Hematopoietic multipotent progenitor cell (in vitro differentiated cells): Measurements from ENCODE around the gene GADD45GIP1. TPM values are rescaled to one million over a fixed set of nuclear protein-coding genes. Genes with fewer than 3 reads are reported as not detected.
A peak's percentile ranks its signal among the peaks of the same experiment; 100 is the strongest.

Experiments
- DNase-seq, 3 donors: peaks; one replicate each; pipeline ENCODE4 v3.0.0-alpha.2; 2011 to 2015; ENCODE audit warnings: low read depth in 2 of 3, low spot score in 2 of 3
- total RNA-seq: library from RNA; depleted of rRNA; stranded (reverse); fragments of >200 nt; gene quantifications from one replicate; pipeline ENCODE4 v1.2.3, GENCODE V29; 2012

GADD45GIP1 gene
- total RNA-seq: 24.5 TPM

GRCh38 chr19:12956446-12957388, at the start of gene GADD45GIP1:
Gene GADD45GIP1, minus strand, starts transcription at chr19:12957223. Its CDS starts 11 bp downstream, at chr19:12957212.
- DNase-seq: peak in 2 of 3 donors; percentile 80 to 84

GRCh38 chr19:13005861-13006370, 48.9 kb upstream of the GADD45GIP1 start:
- DNase-seq: no peak

DNA sequence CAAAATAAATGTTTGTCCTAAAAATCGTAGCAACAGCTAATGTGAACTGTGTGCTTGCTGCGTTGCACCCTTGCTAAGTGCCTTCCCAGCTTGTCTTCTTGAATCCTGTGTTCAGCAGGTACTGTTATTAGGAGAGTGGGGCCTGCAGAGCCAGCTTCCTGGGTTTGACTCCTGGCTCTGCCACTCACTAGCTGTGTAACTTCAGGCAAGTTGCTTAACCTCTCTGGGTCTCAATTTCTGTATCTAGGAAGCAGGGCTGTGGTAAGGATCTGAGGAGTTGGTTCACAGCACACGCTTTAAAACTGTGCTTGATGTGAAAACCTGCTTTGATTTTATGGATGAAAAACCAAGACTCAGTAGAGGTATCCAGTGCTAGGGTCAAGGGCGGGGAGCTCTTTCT, 48.2 kb upstream of the GADD45GIP1 start:
- no peak for DNase-seq

DNA sequence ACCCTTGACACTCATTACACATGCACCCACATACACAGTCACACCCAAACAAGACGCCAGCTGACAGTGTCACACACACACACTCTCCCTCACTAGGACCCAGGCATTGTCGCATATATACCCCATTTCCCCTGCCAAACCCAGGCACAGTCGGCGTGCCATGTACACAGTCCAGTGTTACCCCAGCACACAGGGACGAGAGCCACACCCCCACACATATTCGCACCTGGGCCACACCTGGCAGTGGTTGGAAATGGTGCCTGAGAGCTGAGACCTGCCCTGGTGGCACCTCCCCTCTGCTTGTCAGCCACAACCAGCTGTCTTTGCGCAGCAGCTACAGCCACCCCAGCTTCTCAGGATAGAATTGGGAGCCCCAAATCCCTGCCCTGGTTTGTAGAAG, 47.2 kb upstream of the GADD45GIP1 start:
- DNase-seq: no peak

- no peak for DNase-seq
Observed at GRCh38 chr19:13003081-13003480, 46.1 kb upstream of the GADD45GIP1 start.

- no peak for DNase-seq
Observed at GRCh38 chr19:13002166-13002898, 45.3 kb upstream of the GADD45GIP1 start.

DNA sequence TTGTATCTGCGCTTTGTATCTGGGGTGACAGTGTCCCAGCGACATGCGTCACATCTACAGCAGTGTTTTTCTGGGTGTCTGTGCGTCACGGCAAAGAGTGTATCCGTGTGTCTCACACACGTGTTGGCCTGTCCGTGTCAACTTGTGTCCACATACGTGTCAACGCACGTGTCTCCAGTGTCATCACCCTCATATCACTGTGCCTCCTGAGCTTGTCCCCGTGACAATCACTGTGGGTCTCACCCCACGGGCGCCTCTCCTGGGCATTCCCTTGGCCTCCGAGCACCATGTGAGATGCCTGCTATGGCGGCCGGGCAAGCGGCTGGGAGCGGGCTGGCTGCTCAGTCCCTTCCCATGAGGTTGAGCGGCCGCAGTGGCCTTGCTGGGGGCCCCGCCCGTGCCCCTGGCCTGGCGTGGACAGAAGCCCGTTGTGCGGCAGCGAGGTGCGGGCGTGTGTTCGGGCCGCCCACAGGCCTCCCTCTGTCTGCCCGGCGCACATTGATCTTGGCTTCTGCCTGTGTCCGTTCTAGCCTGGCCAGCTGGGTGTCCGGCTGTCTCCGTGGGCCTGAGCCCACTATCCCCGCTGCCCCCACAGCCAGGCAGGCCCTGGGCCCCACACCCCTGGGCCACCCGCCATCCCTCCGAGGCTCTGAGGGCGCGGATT, 44.6 kb upstream of the GADD45GIP1 start:
- DNase-seq: no peak

DNA sequence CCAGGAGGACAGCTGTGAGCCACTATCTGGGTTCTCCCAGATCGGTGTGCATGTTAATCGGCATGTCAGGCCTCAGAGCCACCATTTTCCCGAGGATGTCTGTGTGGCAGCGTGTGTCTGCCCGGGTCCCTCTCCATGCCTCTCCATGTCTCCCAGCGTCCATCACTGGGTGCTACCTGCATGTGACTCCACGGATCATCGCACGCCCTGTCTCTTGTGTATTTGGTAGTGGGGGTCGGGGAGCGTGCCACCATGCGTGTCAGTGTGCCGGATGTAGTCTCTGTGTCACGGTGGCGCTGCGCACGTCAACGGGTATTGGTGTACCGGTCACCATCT, 44.1 kb upstream of the GADD45GIP1 start:
- DNase-seq: no peak

DNA sequence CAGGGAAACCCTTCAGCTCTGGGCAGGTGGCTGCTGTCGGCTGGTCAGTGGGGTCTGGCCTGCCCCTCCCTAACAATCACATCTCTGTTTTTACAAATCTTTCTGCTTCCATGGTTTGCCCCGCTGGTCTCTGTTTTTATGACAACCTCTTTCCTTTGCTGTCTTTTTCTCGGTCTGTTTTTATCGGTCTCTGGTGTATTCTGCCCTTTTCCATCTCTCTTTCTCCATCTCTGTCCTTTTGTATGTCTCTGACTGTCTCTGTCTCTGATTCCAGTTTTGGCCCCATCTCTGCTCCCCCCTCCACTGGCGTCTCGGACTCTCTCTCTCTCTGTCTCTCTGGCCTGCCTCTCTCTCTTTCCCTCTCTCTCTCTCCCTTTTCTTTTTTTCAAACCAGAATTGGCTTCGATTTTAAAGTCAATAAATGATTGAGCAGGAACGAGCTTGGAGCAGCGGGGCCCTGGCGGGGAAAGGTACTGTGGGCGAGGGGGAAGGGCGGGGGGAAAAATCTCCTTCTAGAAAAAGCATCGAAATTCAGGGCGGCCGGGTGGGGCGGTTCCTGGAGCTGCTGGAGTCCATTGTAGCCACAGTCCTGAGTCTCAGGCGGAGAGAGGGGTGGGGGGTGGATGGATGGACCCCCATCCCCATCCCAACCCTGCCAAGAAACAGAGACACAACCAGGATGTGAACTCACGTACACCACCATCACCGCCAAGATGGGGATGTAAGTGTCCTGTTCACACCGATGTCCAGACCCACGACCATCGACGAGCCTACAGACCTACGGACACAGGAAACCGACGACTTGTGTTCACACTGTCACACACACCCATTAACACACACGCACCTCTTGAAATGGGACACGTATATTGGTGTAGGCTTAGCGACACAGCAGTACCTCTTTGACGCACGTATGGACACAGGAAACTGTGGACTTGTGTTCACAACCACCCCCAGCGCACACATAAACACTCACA, 41.2 kb upstream of the GADD45GIP1 start:
- no peak for DNase-seq

DNA sequence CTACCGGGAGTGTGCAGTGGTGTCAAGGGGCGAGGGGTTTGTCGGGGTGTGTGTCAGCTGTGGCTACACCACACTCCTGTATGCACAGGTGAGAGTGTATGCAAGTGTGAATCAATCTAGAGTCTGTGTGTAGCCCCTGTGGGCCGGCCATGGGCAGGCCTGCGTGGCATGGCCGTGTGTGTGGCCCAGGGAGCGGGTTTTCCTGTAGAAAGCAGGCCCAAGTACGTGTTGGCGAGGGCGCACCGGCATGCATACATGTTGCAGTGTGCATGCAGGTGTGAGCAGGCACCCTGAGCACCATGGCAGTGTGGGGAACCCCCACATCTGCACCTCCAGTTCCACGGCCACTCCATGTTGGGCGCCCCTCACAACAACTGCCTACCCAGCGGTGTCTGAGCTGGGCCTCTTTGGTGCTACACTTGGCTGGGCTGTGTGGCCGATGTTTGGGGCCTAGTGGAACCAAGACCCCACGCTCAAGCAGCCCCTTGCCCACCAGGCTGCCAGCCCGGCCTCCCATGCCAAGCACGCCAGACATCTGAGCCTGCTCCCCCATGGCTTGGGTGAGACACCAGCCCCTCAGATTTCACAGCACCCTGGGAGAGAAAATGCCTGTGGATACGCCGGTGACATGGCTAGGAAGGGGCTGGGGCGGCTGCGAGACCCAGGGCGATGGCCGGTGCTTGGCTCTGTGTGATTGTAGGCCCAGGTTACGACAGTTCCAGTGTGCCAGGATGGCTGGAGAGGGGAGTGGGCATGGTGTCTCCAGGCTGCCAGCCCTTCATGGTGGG, 40.4 kb upstream of the GADD45GIP1 start:
- DNase-seq: no peak

- DNase-seq: no peak
Observed at GRCh38 chr19:12996406-12997094, 39.5 kb upstream of the GADD45GIP1 start.

DNA sequence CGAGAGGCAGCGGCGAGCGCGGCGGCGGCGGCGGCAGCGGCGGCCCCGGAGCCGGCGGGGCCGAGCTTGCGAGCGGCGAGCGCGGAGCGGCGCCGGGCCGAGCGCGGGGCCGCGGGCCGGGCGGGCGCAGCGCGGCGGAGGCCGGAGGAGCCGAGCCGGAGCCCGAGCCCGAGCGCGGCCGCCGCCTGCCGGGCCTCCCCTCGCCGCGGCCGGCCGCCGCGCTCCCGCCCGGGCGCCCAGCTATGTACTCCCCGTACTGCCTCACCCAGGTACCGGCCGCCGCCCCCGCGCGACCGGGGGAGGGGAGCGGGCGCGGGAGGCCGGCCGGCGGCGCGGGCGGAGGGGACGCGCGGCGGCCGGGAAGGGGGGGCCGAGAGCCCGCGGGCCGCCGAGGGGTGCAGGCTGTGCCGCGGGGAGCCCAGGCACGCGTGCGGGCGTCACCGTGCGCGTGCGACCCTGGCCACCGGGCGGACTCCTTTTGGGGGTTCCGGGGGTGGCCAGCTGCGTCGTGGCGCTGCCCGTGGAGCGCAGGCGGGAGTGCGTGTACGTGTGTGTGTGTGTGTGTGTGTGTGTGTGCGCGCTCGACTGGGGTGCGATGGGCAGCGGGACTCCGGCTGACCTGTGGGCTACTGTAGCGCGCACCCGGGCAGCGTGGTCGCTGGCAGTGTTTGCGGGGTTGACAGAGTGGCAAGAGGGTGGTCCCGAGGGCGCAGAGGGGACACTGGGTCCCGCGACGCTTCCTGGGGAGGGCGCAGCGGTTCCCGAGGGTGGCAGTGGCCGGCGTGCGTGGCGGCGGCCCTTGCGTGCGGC, 38.8 kb upstream of the GADD45GIP1 start:
- peak in 1 of 3 donors; percentile 28 for DNase-seq

DNA sequence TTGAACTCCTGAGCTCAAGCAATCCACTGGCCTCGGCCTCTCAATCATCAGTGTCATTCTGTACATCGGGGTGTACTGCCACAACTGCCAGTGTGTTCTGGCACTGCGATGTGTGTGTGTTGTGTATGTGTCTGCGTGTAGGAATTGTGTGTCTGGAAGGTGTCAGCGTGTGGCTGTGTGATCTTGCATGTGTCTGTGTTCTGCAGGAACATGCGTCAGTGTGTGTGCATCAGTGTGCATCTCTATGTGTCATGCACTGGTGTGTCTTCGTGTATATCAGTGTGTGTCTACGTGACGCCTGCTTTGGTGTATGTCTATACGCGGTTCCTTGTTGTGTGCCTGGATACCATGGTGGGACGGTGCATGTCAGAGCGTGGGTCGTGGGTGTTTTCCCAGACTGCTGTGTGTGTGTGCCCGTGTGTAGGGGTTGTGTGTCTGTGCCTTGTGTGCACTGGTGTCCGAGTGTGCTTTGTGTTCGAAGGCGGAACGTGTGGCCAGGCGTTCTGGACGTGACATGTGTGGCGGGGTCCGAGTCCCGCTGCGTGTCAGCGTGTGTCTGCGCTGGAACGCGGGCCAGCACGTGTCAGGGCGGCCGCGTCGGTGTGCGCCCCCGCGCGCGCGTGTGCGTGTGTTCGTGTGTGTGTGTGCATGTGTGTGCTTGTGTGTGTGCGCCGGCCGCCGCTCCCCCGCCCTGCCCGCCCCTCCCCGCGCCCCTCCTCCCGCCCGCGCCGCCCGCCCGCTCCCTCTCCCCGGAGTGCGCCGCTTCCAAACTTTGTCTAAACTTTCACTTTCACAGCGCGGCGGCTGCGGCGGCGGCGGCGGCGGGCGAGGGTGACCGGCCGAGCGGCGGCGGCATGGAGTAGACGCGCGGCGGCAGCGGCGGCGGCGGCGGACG, 37.9 kb upstream of the GADD45GIP1 start, which contains the start of gene NFIX:
Gene NFIX (plus strand): TSS at position 775 of the 895 bp plus-strand sequence. CDS start 363 bp downstream, outside the sequence.
- peak in 2 of 3 donors; percentile 69 to 81 for DNase-seq

GRCh38 chr19:12993562-12993961, 36.5 kb upstream of the GADD45GIP1 start:
- no peak for DNase-seq

DNA sequence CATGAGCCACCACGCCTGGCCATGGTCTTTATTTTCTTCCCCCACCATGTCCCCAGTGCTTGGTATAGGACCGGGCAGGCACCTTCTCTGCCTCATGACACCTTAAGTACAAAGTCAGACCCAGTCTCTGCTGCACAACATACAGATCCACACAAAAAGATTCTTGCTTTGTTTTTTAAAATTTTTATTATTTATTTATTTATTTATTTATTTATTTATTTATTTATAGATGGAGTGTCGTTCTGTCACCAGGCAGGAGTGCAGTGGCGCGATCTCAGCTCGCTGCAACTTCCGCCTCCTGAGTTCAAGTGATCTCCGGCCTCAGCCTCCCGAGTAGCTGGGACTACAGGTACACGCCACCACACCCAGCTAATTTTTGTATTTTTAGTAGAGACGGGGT, 35.7 kb upstream of the GADD45GIP1 start:
- DNase-seq: no peak

DNA sequence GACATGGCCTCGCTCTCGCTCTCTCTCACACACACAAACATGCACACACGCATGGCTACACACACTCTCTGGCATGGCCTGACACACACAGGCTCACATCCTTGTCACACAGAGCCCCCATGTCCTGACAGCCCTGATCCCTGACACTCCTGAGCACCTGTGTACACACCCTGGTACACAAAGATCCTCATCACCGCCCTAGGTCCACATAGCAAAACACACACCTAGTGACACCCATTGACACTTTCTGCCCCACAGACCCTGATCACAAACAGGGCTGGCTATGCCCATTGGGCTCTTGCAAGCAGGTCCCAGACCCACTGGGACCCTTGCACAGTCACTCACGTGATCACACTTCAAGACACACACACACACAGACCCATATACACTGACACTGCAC, 34.3 kb upstream of the GADD45GIP1 start:
- no peak for DNase-seq

DNA sequence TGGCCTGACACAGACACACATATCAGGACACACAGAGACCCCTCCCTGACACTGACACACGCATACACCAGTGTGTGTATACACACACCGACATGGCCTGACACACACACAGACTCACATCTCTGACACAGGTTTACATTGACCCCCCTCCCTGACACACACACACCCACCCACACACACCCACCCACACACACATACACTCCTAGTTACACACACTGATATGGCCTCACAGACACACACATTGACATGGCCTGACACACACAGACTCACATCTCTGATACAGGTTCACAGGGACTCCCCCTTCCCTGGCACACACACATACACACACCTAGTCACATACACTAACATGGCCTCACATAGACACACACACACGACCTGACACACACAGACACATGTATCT, 33.8 kb upstream of the GADD45GIP1 start:
- no peak for DNase-seq
